ENCODE data around the gene INHBA. TPM values are rescaled to one million over a fixed set of nuclear protein-coding genes. Genes with fewer than 3 reads are reported as not detected.

INHBA gene
- total RNA-seq, 1 experiment from 2014 or later = 0.28 TPM

- Histone ChIP-seq H3K36me3 (ENCODE audit: control insufficient read depth, insufficient read depth, low read length) (no peaks in the 10 kb centered on the region), H3K9me3 (ENCODE audit: control insufficient read depth, insufficient read depth, low read depth, low read length) (no peaks in the 10 kb centered on the region), H3K27me3 (ENCODE audit: control insufficient read depth, insufficient read depth, low read length) (no peaks in the 10 kb centered on the region; the same call in 1 of the 2 replicates), H3K27ac (ENCODE audit: low read length) (no peak overlapping the region), H3K4me1 (ENCODE audit: control insufficient read depth, insufficient read depth, low read length) (no peaks in the 10 kb centered on the region), H3K4me3 (ENCODE audit: low read depth in 2 of 2, low read length in 2 of 2) (no peak overlapping the region)
- ATAC-seq (no peak), DNase-seq (ENCODE audit: low read depth, low spot score) (no peak)
- ChIA-PET POLR2A (no interaction called here), CTCF (no interaction called here)
- intact Hi-C loops (cut with micrococcal nuclease; ENCODE audit: unreplicated experiment) = no loop called here
- TF ChIP-seq REST (IDR thresholded peaks at IDR 0.05; ENCODE audit: insufficient read depth in 1 of 2, low read depth in 2 of 2, low read length in 1 of 2) (no peak), TCF7L2 (IDR thresholded peaks at IDR 0.05; ENCODE audit: low read depth, low read length) (no peak), SIN3A (IDR thresholded peaks at IDR 0.05; ENCODE audit: borderline replicate concordance, insufficient read depth, low read depth, low read length) (no peak), CTCF (IDR thresholded peaks at IDR 0.05) (no peak), POLR2AphosphoS5 (IDR thresholded peaks at IDR 0.05; ENCODE audit: low read depth, low read length) (no peak)
- in situ Hi-C loops (cut with HindIII; ENCODE audit: low pct_unique_long_range_greater_than_20kb, low sequenced_read_pairs) = no loop called here
- BruUV-seq (replicated peaks) = no TSS peak
Measured at GRCh38 chr7:41725013-41725412, 22.1 kb upstream of the INHBA start.

- in situ Hi-C loops (cut with HindIII; ENCODE audit: low pct_unique_long_range_greater_than_20kb, low sequenced_read_pairs) (no loop called here), intact Hi-C loops (cut with micrococcal nuclease; ENCODE audit: unreplicated experiment) (no loop called here)
- Histone ChIP-seq H3K27me3 (ENCODE audit: control insufficient read depth, insufficient read depth, low read length) (no peaks in the 10 kb centered on the region; the same call in 1 of the 2 replicates), H3K9me3 (ENCODE audit: control insufficient read depth, insufficient read depth, low read depth, low read length) (no peaks in the 10 kb centered on the region), H3K36me3 (ENCODE audit: control insufficient read depth, insufficient read depth, low read length) (no peaks in the 10 kb centered on the region), H3K4me3 (ENCODE audit: low read depth in 2 of 2, low read length in 2 of 2) (no peak overlapping the region), H3K27ac (ENCODE audit: low read length) (no peak overlapping the region), H3K4me1 (ENCODE audit: control insufficient read depth, insufficient read depth, low read length) (no peaks in the 10 kb centered on the region)
- no peak for DNase-seq (ENCODE audit: low read depth, low spot score)
- TF ChIP-seq POLR2AphosphoS5 (IDR thresholded peaks at IDR 0.05; ENCODE audit: low read depth, low read length) = no peak
- no peak for TF ChIP-seq TCF7L2 (IDR thresholded peaks at IDR 0.05; ENCODE audit: low read depth, low read length)
- TF ChIP-seq REST (IDR thresholded peaks at IDR 0.05; ENCODE audit: insufficient read depth in 1 of 2, low read depth in 2 of 2, low read length in 1 of 2) = no peak
- no peak for TF ChIP-seq SIN3A (IDR thresholded peaks at IDR 0.05; ENCODE audit: borderline replicate concordance, insufficient read depth, low read depth, low read length)
- TF ChIP-seq CTCF (IDR thresholded peaks at IDR 0.05) = no peak
- no peak for ATAC-seq
- ChIA-PET POLR2A (no interaction called here), CTCF (no interaction called here)
- no TSS peak for BruUV-seq (replicated peaks)
Measured at GRCh38 chr7:41720886-41721285, 18.0 kb upstream of the INHBA start.

All from Panc1 (cell line).